NCI-H2227 (cell line): ENCODE measurements around the gene SRPK3.

ENCODE experiments used
- DNase-seq: peaks from one replicate; lab custom pipeline; 2025; ENCODE audit not compliant: unreplicated experiment; lab: John Stamatoyannopoulos, UW

SRPK3 gene

DNA sequence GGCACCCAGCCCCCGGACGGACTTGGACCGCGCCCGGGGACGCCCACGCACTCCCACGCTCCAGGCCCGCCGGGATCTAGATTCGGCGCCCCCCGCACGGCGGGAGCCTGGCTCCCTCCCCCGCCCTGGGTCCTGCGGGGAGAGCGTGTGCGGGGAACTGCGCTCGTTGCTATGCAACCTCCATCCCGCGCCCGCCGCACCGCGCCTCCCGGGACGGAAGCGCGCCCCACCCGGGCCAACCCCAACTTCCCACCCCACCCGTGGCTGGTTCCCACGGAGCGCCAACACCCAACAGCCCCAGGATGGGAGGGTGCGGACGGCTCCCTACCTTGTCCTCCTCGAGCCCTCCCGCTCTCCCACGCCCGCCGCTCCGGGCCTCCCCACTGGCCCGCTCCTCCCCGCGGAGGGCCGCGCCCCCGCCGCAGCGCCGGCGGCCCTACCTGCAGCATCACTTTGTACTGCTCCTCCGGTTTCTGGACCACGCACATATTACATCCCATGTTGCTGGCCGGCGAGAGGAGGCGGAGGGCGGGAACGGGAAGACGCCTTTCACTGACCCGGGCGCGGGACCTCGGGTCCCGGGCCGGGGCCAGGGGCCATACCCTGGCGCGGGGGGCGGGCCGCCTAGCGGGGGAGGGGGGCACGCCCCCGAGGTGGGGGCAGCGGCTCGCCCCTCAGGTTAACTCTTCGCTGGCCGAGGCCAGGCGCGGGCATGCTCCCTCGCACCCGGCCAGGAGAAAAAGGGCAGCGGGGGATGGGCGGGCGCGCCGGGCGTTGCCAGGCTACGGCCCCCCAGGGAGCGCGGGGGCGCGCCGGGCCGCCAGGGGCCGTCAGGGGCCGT, 49.2 kb downstream of the SRPK3 start, which contains the start of gene PDZD4:
TSS of gene PDZD4 (minus strand) at position 746 of the 841 bp plus-strand sequence. CDS start at position 500, 246 bp downstream.
- peak; percentile 51 for DNase-seq

DNA sequence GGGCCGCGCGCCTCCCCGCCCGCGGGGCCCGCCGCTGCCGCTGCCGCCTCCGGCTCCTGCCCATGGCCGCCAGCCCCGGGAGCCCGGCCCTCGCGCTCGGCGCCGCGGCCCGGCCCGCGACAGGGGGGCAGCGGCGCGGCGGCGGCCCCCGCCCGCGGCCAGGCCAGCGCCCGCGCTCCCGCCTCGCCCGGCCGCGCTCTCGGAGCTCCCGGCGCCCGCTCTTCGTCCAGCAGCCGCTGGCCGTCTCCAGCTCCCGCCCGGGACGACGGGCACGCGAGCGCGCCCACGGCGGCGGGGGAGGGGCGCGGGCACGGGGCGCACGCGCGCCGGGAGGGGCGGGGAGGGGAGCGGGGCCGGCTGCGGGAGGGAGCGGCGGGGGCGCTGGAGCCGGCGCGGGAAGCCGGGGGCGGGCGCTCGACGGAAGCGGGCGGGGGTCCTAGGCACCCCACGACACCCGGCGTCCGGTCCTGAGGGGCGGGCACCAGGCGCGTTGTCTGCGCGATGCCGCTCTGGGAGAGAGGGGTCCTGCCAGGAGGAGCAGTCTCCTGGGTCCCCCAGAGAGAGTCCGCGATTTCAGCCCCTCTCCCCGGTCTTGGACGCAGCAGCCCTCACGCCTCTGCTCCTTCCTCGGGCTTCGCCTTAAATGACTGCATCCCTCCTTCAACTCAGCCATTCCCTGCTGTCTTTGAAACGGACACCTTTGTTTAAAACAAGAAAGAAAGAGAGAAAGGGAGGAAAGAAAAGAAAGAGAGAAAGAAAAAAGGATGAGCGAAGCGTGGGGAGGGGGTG, 50.0 kb downstream of the SRPK3 start:
- DNase-seq, result peak; percentile 67

DNA sequence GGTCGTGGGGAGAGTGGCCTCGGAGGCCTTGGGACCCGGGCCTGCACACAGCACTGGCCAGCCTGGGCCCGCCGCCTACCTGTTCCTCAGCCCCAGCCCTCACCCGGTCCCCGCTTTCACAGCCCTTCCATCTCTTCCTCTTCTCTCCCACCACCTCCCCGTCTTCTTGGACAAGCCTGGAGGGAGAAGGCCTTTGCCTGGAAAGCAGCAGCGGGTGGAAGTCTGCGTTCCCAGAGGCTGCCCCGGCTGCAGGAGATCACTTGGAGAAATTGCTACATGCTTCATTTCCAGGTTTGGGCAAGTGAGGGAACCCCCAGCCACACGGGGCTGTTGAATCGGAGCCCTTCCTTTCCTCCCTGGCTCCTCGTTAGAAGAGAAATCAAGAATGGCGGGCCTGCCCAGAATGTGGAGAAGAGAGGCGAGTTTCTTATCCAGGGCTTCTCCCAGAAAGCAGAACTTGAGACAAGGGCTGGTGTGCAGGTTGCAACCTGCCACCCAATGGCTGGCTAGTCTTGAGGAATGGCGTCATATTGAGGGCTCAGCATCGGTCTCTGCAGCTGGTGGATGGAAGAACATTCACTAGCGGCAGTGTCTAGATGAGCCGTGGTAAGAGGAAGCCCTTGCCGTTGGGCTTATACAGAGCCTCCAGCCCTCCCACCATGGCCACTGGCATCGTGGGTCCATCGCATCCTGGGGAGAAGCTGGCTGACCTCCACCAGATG, 50.7 kb downstream of the SRPK3 start:
- DNase-seq, result no peak

DNA sequence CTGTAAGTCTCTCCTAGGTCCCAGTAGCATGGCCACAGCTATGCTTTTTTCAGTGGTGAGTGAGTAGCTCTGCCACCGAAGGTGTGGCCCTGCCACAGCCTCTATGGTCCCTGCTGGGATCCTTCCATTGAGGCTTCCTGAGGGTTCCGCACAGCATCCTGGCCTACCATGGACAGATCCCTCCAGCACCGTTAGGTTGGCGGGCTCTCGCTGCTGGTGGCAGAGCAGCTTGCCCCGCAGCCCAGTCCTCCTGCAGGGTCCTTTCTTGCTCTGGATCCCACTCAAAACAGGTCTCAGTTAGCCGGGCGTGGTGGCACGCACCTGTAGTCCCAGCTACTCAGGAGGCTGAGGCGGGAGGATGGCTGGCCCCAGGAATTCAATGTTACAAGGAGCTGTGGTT, 51.9 kb downstream of the SRPK3 start:
- no peak for DNase-seq
